ENCODE data around the gene SLC7A7. TPM values are rescaled to one million over a fixed set of nuclear protein-coding genes. Genes with fewer than 3 reads are reported as not detected.
A peak's percentile ranks its signal among the peaks of the same experiment; 100 is the strongest.

SLC7A7 gene
- total RNA-seq, 1 donor from 2014 or later, result 4.6 TPM

- DNase-seq, result no peak
- intact Hi-C loops (cut with micrococcal nuclease), result no loop called here
- Histone ChIP-seq H3K4me1 (peaks cover 51% of the 10 kb centered on the region), H3K27me3 (ENCODE audit: low read depth) (no peaks in the 10 kb centered on the region), H3K36me3 (peaks cover 54% of the 10 kb centered on the region), H3K9me3 (replicated peaks) (no peaks in the 10 kb centered on the region), H3K27ac (replicated peaks) (no peak overlapping the region), H3K4me3 (no peak overlapping the region)
- TF ChIP-seq CTCF (IDR thresholded peaks at IDR 0.05; ENCODE audit: borderline replicate concordance), result no peak
These were observed 26.1 kb upstream of the SLC7A7 start for GRCh38 chr14:22841311-22841710.

- Histone ChIP-seq H3K4me3 (peak overlapping the region; percentile 87), H3K9me3 (replicated peaks) (no peaks in the 10 kb centered on the region), H3K27ac (replicated peaks) (peak overlapping the region; percentile 92), H3K27me3 (ENCODE audit: low read depth) (no peaks in the 10 kb centered on the region), H3K36me3 (peaks cover 40% of the 10 kb centered on the region), H3K4me1 (peaks cover 47% of the 10 kb centered on the region)
- intact Hi-C loops (cut with micrococcal nuclease), result no loop called here
- TF ChIP-seq CTCF (IDR thresholded peaks at IDR 0.05; ENCODE audit: borderline replicate concordance), result no peak
- DNase-seq, result no peak
These were observed 24.0 kb upstream of the SLC7A7 start for GRCh38 chr14:22839159-22839779.

GRCh38 chr14:22838631-22839041 lies 23.4 kb upstream of the SLC7A7 start:
- H3K36me3 ChIP-seq, result peaks cover 40% of the 10 kb centered on the region
- intact Hi-C loops (cut with micrococcal nuclease), result no loop called here
- H3K4me3 ChIP-seq, result peak overlapping the region; percentile 87
- TF ChIP-seq CTCF (IDR thresholded peaks at IDR 0.05; ENCODE audit: borderline replicate concordance), result no peak
- peaks cover 47% of the 10 kb centered on the region for H3K4me1 ChIP-seq
- H3K27ac ChIP-seq (replicated peaks), result peak overlapping the region; percentile 92
- no peak for DNase-seq
- H3K27me3 ChIP-seq (ENCODE audit: low read depth), result no peaks in the 10 kb centered on the region
- H3K9me3 ChIP-seq (replicated peaks), result no peaks in the 10 kb centered on the region

- peak overlapping the region; percentile 87 for H3K4me3 ChIP-seq
- intact Hi-C loops (cut with micrococcal nuclease), result no loop called here
- no peaks in the 10 kb centered on the region for H3K27me3 ChIP-seq (ENCODE audit: low read depth)
- H3K9me3 ChIP-seq (replicated peaks), result no peaks in the 10 kb centered on the region
- H3K4me1 ChIP-seq, result peaks cover 47% of the 10 kb centered on the region
- peak; percentile 68 for DNase-seq
- peak overlapping the region; percentile 92 for H3K27ac ChIP-seq (replicated peaks)
- H3K36me3 ChIP-seq, result peaks cover 39% of the 10 kb centered on the region
- TF ChIP-seq CTCF (IDR thresholded peaks at IDR 0.05; ENCODE audit: borderline replicate concordance), result no peak
These were observed 22.7 kb upstream of the SLC7A7 start for GRCh38 chr14:22837750-22838538.

GRCh38 chr14:22837114-22837749 lies 22.0 kb upstream of the SLC7A7 start:
- TF ChIP-seq CTCF (IDR thresholded peaks at IDR 0.05; ENCODE audit: borderline replicate concordance), result no peak
- peak overlapping the region; percentile 87 for H3K4me3 ChIP-seq
- peaks cover 32% of the 10 kb centered on the region for H3K36me3 ChIP-seq
- intact Hi-C loops (cut with micrococcal nuclease), result no loop called here
- no peaks in the 10 kb centered on the region for H3K27me3 ChIP-seq (ENCODE audit: low read depth)
- no peaks in the 10 kb centered on the region for H3K9me3 ChIP-seq (replicated peaks)
- H3K27ac ChIP-seq (replicated peaks), result peak overlapping the region; percentile 92
- H3K4me1 ChIP-seq, result peaks cover 47% of the 10 kb centered on the region
- peak; percentile 76 for DNase-seq
